SKM-1 treated with dmso at 0.1 percent for 144 hours (cell line): ENCODE measurements around the gene KDM2A.
"Not testable (repeated sequence)": the region's sequence is repeated elsewhere in the genome, so short reads cannot be mapped to it uniquely, and the experiment has no call there.

Experiments used
- DNase-seq: peaks from one replicate; lab custom pipeline; 2025; ENCODE audit not compliant: unreplicated experiment; lab: John Stamatoyannopoulos, UW

The KDM2A gene

DNA sequence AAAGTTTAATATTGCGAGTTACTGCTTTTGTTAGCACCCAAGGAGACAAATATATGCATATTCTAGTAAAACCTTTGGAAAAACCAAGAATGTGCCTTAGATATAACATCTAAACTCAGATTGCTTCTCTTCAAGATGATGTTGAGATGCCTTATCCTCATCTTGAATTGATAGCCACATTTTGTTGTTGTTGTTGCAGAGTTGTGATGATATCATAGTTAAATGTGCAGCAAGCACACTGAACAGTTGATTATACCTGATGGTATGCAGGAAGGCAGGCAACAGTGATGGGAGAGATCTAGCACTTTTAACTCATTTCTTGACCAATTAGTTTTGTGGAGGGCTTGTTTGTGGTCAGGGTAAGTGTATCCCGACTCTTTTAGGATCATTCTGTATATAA is 48.0 kb downstream of the KDM2A start:
- no peak for DNase-seq

DNA sequence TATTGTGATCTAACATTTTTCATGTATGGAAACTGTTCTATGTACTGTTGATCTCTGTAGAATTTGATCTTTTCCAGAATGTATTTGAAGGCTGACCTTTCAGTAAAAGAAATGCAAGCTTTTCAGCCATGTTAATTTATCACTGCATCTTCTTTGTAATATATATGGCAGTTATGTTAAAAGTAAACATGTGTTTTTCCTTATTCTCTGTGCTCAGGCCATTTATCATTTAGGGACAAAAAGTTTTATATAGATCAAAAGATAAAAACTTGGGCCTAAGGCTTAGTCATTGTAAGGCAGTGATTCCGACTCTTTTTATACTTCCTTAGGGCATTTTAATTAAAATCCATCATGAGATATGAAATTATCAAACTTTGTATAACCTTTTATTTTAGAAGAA is 48.7 kb downstream of the KDM2A start:
- DNase-seq: no peak

DNA sequence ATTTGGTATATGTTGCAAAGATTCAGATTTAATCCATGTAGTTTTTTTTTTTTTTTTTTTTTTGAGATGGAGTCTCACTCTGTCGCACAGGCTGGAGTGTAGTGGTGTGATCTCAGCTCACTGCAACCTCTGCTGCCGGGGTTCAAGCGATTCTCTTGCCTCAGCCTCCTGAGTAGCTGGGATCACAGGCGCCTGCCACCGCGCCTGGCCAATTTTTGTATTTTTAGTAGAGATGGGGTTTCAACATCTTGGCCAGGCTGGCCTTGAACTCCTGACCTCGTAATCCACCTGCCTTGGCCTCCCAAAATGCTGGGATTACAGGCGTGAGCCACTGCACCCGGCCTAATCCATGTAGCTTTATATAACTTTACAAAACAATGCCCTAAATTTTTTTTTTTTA is 49.8 kb downstream of the KDM2A start:
- DNase-seq: not testable (repeated sequence)

GRCh38 chr11:67174311-67174710 is 55.2 kb downstream of the KDM2A start:
- no peak for DNase-seq

DNA sequence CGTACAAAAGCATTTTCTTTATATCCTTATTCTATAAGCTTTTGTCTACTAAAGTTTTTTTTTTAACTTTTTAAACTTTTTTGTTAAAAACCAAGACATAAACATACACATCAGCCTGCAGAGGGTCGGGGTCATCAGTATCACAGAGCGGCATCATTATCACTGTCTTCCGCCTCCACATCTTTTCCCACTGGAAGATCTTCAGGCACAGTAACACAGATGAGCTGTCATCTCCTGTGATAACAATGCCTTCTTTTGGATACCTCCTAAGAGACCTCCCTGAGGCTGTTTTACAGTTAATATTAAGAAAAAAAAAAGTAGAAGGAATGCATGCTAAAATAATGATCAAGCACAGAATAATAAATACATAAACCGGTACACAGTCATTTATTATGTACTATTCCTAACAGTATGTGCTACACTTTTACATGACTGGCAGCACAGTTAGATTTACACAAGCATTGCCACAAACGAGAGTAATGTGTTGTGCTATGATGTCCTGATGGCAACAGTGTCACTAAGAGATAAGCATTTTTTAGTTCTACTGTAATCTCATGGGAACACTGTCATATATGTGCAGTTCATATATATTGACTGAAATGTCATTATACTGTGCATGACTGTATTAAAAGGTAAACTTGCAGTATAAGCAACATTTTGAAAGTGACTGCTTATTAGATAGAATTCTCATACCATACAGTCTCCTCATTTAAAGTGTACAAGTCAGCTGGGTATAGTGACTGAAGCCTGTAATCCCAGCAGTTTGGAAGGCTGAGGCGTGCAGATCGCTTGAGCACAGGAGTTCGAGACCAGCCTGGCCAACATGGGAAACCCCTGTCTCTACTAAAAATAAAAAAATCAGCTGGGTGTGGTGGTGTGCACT is 58.6 kb downstream of the KDM2A start:
- DNase-seq: no peak

GRCh38 chr11:67178421-67178820 is 59.4 kb downstream of the KDM2A start:
- no peak for DNase-seq

- DNase-seq: no peak
Observed at GRCh38 chr11:67178878-67179277, 59.8 kb downstream of the KDM2A start.

DNA sequence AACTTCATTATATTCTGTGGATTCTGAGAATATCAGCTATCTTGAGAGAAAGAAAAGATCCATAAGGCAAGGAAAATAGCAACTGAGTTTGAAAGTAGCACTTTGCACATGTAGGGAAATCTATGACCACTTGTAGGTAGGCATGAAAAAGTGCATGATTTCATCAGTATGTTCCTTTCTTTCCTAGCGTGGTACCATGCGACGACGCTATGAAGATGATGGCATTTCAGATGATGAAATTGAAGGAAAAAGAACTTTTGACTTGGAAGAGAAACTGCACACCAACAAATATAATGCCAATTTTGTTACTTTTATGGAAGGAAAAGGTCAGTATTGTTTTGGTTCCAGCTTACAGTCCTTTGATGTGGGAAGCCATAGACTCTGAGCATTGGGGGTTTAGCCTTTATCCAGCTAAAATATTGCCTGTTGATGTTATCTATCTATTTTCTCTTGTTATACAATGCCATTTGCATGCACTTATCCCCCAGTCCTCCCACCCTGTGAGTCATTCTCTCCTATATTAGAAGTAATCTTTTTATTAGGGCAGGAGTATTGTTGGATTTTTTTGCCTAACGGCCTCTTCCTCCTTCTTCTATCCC is 60.9 kb downstream of the KDM2A start:
- DNase-seq: no peak

DNA sequence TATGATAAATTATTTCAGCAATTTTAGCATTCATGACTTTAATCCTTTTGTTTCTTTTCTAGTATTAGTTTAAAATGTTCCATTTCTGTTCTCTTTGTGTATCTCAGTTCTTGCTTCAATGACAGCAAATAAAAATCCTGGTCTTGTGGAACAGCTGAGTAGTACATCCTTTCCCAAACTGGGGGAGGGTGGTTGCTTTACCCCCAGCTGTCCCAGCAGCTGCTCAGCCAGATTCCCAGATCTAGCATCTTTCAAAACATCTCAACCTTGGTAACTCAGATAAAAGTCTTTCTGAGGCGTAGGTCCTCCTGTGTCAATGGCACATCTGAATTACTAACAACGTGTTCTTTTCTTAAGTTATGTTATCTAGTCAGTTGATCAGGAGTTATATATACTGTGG is 75.0 kb downstream of the KDM2A start:
- no peak for DNase-seq

DNA sequence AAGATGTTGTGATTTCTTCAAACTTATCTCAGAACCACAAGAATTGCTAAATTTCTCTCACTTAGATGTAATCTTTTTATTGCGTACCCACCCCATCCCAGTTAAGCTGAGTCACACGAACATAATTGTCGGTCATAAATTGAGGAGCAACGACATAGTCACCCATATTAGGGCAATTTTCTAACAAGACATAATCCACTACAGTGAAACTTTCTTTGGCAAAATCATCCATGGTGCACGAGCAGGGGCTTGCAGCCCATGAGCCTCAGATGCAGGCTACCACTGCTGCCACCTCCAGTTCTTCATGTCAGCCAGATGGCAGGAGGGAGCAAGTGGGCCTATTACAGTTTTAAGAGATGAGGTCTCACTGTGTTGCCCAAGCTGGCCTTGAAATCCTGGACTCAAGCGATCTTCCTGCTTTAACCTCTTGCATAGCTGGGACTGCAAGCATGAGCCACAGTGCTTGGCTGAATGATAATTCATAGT is 77.0 kb downstream of the KDM2A start:
- DNase-seq: no peak

- DNase-seq: no peak
Observed at GRCh38 chr11:67197606-67198005, 78.5 kb downstream of the KDM2A start.

DNA sequence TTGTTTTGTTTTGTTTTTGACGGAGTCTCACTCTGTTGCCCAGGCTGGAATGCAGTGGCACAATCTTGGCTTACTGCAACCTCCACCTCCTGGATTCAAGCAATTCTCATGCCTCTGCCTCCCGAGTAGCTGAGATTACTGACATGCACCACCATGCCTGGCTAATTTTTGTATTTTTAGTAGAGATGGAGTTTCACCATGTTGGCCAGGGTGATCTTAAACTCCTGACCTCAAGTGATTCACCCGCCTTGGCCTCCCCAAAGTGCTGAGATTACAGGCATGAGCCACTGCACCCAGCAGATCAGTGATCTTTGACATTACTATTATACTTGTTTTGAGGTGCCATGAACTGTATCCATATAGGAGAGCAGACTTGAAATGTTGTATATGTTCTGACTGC is 79.7 kb downstream of the KDM2A start:
- not testable (repeated sequence) for DNase-seq

DNA sequence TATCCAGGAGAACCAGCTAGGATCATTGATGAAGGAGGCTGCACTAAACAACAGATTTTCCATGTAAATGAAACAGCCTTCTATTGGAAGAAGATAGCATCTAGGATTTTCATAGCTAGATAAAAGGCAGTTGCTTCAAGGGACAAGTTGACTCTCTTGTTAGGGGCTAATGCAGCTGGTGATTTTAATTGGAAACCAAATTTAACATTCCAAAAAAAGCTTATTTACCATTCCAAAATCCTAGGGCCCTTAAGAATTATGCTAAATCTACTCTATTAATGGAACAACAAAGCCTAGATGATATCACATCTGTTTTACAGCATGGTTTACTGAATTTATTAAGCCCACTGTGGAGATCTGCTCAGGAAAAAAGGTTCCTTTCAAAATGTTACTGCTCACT is 80.7 kb downstream of the KDM2A start:
- DNase-seq: no peak

DNA sequence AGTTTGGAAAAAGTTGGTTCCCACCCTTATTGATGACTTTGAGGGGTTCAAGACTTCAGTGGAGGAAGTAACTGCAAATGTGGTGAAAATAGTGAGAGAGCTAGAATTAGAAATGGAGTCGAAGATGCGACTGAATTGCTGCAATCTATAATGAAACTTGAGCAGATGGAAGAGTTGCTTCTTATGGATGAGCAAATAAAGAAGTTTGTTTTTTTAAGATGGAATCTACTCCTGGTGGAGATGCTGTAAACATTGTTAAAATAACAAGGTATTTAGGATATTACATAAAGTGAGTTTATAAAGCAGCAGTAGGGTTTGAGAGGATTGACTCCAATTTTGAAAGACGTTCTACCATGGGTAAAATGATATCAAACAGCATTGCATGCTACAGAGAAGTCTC is 83.0 kb downstream of the KDM2A start:
- no peak for DNase-seq

DNA sequence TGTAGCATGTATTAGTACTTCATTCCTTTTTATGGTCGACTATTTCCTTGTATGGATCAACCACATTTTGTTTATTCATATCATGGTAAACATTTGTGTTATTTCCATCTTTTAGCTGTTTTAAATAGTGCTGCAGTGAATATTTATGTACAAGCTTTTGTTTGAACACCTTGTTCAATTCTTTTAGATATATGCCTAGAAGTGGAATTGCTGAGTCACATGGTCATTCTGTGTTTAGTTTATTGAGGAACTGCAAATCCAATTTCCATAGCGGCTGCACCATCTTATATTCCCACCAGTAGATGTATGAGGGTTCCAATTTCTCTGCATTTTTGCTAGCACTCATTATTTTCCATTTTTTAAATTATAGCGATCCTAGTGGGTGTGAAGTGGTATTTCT is 85.8 kb downstream of the KDM2A start:
- DNase-seq: no peak

GRCh38 chr11:67209222-67209621 is 90.2 kb downstream of the KDM2A start:
- not testable (repeated sequence) for DNase-seq

GRCh38 chr11:67211656-67212436 is 92.8 kb downstream of the KDM2A start:
- peak; percentile 64 for DNase-seq

- DNase-seq: peak; percentile 88
Observed at GRCh38 chr11:67213178-67213621, 94.1 kb downstream of the KDM2A start.

DNA sequence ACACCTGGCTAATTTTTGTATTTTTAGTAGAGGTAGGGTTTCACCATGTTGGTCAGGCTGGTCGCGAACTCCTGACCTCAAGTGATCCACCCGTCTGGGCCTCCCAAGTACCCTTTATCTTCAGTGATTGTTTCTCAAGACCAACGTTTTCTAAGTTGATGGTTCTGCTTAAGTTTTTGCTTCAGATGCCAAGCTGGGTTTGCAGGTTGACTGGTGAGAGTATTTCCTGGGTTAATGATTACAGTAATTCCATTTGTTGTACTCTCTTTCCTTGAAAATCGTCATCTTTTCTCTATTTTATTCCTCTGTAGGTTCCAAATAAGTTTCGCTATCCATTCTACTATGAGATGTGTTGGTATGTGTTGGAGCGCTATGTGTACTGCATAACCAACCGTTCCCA is 108.7 kb downstream of the KDM2A start:
- no peak for DNase-seq

GRCh38 chr11:67230406-67230805 is 111.3 kb downstream of the KDM2A start:
- no peak for DNase-seq

- no peak for DNase-seq
Observed at GRCh38 chr11:67230886-67231285, 111.8 kb downstream of the KDM2A start.
